Measurements from ENCODE around the gene KLHL36.
"Not testable (repeated sequence)": the region's sequence is repeated elsewhere in the genome, so short reads cannot be mapped to it uniquely, and the experiment has no call there.

KLHL36 gene

DNA sequence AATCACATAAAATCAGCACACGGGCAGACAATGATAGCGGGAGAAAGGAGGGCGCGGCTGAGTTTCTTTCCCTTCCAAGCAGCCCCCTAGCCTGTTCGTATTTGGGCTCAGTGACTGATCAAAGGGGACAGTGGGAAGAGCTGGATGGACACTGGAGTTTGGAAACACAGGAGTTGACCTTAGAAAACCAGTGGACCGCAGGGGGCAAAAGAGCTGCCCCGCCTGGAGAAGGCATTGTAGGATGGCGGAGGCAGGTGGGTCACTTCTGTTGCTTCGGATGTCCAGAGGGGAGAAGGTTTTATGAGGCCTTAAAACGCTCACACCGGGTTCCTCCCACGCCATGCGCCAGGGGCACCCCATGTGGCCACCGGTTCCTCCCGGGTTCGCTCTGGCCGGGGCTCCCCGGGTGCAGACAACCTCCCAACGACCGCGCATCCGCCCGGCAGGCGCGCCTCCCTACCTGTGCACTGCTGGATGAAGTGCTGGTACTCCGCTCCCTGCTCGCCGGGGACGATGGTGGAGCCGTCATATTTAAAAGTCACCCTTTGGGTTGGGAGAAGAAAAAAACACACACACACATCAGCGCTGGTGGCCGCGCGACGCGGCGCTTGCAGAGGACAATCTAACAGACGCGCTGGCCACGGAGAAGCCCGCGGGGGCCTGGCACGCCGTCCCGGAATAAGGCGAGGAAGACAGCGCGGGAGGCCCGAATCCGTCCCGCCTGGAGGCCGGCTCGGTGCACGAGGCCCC lies 31.1 kb upstream of the KLHL36 start:
- DNase-seq = no peak

DNA sequence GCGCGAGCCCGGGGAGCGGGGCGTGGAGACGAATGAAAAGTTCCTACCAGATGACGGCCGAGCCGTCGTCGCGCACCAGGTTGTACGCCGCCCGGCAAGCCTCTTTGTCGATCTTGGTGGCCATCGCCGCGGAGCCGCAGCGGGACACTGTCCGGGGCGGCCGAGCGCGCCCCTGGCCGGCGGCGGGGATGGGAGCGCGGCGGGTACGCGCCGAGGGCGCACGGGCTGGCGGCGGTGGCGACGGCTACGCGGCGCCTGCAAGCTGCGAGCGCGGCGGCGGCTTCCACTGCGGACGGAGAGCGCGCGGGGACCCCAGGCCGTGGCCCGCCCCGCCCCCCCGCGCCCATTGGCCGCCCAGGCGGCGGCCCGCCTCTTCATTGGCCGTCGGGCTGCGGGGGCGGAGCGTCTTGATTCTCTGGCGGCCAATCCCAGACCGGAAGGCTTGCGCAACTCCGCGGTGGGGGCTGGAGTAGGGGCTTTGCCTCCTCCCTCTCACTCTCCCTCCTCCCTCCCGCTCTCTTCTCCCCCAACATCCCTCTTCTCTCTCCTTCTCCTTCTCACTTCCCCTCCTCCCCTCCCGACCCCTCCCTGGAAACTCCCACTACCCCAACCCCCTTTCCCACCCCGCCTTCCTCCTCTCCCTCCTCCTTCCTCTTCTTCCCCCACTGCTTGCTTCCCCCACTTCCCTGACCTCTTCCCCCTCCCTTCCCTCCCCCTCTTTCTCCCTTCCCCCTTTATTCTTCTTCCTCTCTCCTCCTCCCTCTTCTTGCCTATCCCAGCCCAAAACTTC lies 30.3 kb upstream of the KLHL36 start, which contains the start of gene COTL1:
Gene COTL1, minus strand, starts transcription at position 288 of the 790 bp plus-strand sequence. Its CDS starts 164 bp downstream, at position 124.
- DNase-seq = peak; percentile 92

DNA sequence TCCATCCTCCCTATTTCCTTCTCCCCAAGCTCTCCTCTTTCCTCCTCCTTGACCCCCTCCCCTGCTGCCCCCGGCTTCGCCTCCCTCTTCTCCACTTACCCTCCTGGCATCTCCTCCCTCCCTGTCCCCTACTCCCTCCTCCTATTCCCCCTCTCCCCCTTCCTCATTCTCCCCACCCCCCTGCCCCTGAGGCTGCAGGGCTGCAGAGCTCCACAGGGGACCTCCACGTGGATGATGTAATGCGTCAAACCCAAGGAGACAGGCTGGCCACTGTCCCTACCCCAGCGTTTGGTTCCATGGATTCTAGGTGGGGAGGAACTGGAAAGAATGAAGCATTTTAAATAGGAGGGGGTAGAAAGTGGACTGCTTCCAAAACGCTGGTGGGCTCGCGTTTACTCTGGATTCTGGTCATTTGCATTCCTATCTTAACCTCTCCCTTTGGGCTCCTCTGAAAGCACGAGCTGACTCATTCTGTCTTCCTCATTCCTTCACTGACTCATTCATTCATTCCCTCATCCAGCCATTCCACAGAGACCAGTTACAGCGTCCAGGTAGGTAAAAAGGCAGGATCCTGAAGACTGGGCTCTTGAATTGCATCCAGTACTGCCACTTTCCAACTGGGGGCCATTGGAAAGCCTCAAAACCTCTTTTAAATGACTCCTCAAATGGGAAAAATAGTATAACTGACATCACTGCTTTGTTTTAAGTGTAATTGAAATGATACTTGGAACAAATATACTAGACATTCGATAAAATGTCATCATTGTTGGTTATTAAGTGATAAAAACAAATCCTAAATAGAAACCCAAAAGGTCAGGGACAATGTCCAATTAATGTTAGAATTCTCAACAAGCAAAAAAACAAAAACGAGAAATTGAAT lies 29.5 kb upstream of the KLHL36 start:
- peak; percentile 53 for DNase-seq

DNA sequence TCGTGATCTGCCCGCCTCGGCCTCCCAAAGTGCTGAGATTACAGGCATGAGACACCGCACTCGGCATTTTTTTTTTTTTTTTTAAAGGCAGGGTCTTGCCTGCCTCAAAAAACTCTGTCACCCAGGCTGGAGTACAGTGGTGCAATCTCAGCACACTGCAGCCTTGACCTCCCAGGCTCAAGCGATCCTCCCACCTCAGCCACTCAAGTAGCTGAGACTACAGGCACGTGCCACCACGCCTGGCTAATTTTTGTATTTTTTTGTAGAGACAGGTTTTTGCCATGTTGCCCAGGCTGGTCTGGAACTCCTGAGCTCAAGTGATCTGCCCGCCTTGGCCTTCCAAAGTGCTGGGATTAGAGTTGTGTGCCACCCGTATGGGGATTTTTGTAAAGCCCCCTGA lies 27.4 kb upstream of the KLHL36 start:
- not testable (repeated sequence) for DNase-seq

DNA sequence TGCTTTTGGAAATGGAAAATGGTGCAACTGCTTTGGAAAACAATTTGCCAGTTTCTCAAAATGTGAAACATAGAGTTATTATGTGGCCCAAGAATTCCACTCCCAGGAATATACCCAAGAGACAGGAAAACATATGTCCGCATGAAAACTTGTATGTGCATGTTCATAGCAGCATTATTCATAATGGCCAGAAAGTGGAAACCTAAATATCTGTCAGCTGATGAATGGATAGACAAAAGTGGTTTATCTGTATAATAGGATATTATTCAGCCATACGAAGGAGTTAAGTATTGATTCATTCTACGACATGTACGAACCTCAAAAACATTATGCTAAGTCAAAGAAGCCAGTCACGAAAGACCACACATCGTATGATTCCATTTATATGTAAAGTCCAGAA lies 22.8 kb upstream of the KLHL36 start:
- DNase-seq = no peak

DNA sequence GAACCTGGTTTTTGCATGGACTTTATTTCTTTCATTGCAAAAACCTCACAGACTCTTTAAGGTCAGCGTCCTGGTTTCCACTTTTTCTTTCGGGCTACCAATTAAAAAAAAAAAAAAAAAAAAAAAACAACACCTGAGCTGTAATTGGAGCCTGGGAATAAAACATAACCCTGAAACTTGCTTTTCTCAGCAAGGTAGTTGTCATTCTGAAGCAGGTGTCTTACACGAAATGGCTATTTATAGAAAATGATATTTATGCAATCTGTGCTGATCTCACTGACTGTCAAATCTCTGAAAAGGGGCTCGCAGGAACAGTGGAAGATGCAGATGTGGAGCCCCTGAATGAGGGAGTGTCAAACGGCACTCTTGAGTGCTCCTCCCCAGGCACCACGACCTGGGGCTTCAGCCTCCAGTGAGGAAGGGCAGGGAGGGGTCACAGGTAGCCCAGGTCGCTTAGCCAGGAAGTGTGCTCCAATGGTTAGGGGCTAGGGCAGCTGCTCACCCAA lies 20.0 kb upstream of the KLHL36 start:
- no peak for DNase-seq

DNA sequence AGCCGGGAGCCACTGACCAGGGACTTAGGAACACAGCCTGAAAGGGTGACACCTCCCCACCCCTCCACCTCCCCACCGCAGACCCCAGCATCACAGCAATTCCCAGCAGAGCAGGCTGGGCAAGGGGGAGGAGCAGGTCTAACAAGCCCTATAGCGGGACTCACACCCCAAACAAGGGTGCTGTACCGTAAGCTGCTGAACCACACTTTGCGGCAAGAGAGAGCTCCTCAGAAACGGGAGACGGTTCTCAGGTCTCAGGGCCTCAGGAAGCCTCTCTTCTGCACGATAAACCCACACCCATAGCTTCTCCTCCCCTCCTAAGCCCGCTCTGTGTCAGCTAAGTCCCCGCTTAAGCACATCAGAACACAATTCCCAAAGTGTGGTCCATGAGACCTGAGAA lies 18.7 kb upstream of the KLHL36 start:
- DNase-seq = no peak

DNA sequence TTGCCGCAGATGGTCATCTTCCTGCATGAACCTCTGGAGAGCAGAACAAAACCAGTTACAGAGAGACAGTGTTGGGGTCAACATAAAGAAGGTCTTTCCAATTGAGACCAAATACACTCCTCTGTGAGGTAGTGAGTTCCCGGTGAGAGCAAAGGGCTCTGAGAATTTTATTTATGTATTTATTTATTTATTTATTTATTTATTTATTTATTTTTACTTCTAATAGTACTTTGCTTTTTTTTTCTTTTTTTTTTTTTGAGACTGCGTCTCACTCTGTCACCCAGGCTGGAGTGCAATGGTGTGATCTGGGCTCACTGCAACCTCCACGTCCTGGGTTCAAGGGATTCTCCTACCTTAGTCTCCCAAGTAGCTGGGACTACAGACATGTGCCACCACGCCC lies 18.3 kb upstream of the KLHL36 start:
- no peak for DNase-seq

DNA sequence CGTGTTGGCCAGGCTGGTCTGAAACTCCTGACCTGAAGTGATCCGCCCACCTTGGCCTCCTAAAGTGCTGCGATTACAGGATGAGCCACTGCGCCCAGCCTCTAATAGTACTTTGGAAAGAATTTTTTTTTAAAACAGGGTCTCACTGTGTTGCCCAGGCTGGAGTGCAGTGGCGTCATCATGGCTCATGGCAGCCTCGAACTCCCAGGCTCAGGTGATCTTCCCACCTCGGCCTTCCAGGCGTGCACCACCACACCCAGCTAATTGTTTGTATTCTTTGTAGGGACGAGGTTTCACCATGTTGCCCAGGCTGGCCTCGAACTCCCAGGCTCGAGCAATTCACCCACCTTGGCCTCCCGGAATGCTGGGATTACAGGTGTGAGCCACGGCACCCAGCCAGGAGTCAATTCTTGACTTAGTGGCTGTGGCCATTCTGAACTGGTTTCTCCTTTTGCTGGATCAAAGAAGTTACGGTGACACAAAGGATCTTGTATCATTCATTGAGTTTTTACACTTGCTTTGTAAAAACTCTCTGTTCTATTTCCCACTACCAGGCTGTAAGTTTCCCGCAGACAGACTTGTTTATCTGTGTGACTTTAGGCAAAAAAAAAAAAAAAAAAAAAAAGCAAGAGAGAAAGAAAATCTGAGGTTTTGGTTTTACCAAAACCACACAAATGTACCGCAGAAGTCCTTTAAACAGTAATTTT lies 17.7 kb upstream of the KLHL36 start:
- DNase-seq = no peak

DNA sequence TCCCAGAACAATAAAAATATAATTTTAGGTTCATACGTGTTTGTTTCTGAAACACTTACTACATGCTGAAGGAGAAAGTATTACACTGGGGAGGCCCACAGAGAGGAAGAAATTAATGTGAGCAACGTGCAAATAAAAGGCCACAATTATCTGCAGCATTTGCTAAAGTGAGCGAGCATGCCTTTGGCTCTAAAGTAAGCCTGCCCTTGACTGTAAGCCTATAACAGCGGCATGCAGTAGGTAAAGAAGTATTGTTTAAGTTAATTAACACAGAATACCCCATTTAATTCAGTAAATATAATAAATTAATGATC lies 17.2 kb upstream of the KLHL36 start:
- DNase-seq = no peak

DNA sequence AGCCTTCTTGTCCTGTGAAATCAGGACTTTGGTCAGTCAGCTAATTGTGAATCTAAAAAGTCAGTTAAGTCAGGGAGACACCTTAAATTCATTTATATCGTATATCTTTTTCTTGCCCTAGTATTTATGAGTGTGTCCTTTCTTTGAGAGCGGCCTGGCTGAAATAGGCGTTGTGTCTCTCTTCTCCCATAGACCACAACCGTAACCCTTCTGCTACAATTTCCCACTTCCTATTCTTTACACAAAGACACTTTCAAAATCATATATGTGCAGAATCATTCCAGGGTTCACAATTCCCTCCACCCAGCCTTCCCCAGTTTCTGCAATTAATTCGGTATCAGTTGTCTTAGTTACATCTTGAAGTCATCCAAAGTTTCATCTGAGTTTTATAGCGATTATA lies 16.4 kb upstream of the KLHL36 start:
- no peak for DNase-seq

DNA sequence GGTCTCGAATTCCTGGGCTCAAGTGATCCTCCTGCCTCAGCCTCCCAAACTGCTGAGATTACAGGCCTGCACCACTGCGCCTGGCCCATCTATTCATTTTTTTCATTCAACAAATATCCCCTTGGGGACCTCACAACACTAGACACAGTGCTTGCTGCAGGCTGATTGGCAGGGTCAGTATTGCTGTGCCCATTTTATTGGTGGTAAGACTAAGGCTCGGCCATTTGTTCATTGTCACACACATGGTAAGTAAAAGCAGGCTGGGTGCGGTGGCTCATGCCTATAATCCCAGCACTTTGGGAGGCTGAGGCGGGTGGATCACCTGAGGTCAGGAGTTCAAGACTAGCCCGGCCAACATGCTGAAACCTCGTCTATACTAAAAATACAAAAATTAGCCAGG lies 15.4 kb upstream of the KLHL36 start:
- DNase-seq = not testable (repeated sequence)

DNA sequence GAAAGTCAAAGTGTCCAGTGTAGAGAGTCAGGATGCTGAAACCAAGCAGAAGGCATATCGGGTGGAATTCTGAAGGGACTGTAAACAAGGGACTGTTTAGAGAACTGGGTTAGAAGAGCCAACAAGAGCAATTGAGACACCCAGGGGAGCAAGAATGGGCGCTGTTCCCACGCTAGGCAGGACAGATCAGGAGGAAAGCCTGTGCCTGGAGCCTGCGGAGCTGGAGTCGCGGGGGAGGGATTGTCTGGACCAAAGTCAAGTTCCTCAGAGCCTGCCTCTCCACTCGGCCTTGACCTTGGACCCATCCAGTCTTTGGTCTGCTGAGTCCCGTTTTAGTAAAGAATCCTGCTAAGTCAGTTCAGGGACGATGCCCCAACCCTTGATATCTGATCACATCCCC lies 14.7 kb upstream of the KLHL36 start:
- DNase-seq = no peak

DNA sequence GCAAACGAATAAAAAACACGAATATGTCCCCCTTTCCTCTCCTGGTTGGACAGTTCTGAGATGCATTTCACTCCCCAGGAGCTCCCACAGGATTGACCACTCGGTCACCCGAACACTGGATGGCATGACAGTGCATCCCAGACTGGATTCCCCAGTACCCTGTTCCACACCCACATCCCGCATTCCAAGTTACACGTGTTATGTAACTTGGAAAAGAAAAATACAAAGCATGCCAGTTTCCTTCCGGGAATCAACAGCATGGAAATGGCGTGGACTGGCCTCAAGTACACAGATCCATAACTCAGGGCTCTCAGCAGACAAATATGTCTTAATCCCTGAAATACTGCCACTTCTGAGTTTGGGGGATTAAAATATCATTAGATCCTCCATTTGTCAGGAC lies 12.6 kb upstream of the KLHL36 start:
- DNase-seq = no peak

DNA sequence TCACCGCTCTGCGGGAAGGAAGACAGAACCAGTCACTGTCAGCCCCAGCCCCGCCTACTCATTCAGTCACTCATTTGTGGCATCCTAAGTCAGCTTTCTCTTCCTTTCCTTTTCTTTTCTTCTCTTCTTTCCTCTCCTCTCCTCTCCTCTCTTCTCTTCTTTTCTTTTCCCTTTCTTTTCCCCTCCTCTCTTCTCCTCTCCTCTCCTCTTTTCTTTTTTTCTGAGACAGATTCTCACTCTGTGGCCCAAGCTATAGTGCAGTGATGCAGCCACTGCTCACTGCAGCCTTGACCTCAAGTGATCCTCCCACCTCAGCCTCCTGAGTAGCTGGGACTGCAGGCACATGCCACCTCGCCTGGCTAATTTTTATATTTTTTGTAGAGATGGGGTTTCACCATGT lies 10.6 kb upstream of the KLHL36 start:
- DNase-seq = no peak

DNA sequence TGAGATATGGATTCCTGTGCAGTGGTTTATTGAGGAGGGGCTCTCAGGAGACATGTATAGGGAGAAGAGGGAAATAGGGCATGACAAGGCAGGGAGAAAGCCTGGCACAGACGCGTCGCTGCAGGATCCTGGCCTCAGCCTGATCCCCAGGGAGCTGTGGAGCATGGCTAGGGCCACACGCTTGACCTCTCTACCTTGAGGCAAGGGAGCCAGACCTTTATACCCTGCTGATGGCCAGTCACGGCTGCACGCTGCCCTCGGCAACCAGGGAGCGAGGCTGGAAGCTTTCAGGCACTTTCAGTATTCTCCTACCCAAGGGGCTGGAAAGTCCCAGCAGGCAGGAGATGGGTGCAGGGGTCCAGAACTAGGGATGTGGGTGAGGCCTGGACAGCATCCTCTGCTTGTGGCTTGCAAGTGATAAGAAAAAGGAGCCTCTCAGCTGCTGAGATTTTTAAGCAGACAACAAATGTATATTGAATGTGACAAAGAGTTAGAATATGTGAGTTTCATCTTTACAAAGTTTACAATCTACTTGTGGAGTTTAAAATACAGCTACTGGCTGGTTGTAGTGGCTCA lies 10.0 kb upstream of the KLHL36 start:
- DNase-seq = no peak

DNA sequence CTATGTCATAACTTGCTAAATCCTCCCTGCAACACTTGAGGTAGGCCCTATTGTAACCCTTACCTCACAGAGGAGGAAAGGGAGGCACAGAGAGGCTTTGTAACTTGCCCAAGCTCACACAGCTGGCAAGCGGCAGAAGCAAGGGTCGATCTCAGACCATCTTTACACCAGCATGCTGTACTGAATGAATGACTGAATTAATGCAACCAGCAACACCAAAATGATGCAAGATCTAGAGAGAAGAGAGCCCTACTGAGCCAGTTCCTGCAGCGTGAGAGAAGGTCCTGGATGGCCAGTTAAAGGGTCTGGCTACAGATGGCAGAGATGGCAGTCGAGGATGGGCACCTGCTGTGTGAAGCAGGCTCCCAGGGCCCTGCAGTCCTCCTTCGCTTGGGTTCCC lies 8.2 kb upstream of the KLHL36 start:
- no peak for DNase-seq

DNA sequence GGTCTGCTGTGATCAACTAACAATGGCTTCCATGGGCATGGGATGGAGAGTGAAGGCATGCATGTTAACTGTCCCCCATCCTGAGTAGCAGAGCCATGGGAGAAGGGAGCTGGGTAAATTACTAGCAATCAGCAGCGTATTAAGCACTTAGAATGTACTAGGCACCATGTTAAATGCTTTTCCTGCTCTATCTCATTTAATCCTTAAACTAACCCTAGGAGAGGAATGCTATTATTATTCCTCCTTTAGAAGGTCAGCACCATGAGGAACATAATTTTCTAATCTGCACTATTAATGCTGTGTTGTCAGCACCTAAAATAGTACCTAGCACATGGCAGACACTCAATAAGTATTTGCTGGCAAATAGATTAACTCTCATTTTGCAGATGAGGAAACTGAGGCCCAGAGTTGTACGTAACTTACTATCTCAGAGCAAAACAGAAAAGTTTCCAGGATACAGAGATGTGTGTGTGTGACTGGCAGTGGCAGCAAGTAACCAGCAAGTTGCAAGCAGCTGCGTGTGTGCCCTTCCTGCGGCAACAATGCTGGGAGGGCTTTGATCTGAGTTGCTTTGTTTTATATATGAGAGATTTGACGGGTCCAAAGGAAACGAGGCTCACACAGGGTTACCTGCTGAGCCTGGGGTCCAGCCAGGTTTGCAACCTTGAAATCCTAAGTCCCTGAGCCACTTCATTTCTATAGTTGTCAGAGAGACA lies 6.5 kb upstream of the KLHL36 start:
- DNase-seq = no peak

DNA sequence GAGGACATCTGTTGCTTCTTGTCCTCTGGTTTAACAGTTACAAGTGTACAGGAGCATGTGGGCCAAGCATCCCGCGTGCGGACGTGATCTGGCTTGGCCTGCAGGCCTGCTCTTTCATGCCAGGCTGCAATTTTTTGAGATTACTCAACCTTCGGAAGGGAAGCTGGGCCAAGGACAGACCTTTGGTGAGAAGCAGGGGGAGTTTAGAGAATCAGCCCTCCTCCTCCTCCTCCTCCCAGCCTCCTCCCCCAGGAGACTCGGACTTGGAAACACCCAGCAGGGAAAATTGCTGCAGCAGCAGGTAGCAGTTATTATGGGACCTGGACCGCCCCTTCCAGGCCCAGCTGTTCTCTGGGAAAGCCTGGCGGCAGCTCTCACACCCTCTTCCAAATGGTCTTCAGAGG lies 5.1 kb upstream of the KLHL36 start:
- DNase-seq = peak; percentile 61

DNA sequence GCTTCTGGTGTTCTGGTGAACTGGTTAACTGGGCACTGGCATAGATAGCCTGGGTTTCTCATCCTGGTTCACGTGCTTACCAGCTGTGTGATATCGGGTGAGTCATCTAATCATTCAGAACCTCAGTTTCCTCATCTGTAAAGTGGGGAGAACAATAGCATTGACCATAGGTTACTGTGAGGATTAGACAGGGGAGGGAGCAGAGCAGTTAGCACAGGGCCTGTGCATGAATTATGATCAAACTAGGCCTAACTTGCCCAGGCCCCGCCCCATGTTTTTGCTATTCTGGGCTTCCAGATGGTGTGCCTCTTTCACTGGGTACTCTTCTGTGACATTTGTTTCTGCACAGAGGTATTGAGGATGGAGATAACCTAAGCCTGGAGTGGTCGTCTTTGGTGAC lies 4.6 kb upstream of the KLHL36 start:
- DNase-seq = no peak

Data from 8988T (cell line).